GM19452 (cell line): ENCODE results near the gene PRTFDC1.

Source experiments
- ATAC-seq: cut with Tn5 transposase; IDR thresholded peaks from one replicate; pipeline ENCODE4 v1.9.1; 2021; ENCODE audit not compliant: unreplicated experiment

Gene PRTFDC1

GRCh38 chr10:24804956-24805355, 147.4 kb downstream of the PRTFDC1 start:
- no peak for ATAC-seq

- no peak for ATAC-seq
Observed at GRCh38 chr10:24804392-24804791, 148.0 kb downstream of the PRTFDC1 start.

DNA sequence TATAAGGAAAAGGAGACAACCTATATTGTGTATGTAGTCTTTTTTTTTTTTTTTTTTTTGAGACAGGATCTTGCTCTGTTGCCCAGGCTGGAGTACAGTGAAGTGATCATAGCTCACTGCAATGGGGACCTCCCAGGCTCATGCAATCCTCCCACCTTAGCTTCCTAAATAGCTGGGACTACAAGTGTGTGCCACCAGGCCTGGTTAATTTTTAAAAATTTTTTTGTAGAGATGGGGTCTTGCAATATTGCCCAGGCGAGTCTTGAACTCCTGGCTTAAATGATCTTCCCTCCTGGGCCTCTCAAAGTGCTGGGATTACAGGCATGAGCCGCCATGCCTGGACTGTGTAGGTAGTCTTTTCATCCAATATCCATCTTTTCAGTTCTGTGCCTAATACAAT, 150.0 kb downstream of the PRTFDC1 start:
- ATAC-seq = no peak

DNA sequence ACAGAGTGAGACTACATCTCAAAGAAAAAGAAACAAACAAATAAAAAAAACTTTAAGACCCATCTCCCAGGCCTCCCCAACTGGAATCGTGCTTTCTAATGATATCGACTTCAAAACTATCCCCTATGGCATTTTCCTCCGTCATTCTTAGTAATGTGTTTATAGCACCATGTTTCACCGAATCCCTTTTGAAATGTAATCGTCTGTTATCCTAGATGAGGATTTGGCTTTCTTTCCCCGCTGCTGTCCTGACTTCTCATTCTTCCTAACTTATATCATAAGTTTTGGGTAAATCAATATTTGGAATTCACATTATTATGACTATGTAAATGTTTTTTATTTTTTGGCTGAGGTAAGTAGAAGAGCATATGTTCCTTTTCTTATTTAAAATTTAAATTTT, 151.5 kb downstream of the PRTFDC1 start:
- ATAC-seq = no peak
